Activated B cell treated with CpG ODN at 0.5 μM for 24 hours (primary cell): Measurements from ENCODE around the gene SOS1. TPM values are rescaled to one million over a fixed set of nuclear protein-coding genes. Genes with fewer than 3 reads are reported as not detected.

Experiments
- ATAC-seq: fragments of 200-7000 bp; cut with Tn5 transposase; one replicate; pipeline ENCODE4 v1.10.0; 2021; ENCODE audit warnings: low read depth, mild to moderate bottlenecking, moderate library complexity
- CTCF ChIA-PET: fragments of 350-600 bp; sonication (Branson Sonifier 250); formaldehyde crosslinking; loops from one replicate; lab custom pipeline; 2021; ENCODE audit warnings: antibody characterized with exemption; lab: Charles Lee
- POLR2A ChIA-PET: fragments of 350-600 bp; sonication (Branson Sonifier 250); formaldehyde crosslinking; loops from one replicate; lab custom pipeline; 2021; ENCODE audit warnings: antibody characterized with exemption; lab: Charles Lee
- DNase-seq: peaks from one replicate; pipeline ENCODE4 v3.0.0; 2022
- H3K27ac Mint-ChIP-seq: one replicate; pipeline ENCODE4 v1.8.0; 2020; ENCODE audit warnings: mixed read lengths
- H3K27me3 Mint-ChIP-seq: one replicate; pipeline ENCODE4 v1.8.0; 2021; ENCODE audit warnings: mixed read lengths
- H3K36me3 Mint-ChIP-seq: one replicate; pipeline ENCODE4 v1.8.0; 2021; ENCODE audit warnings: low read depth, mixed read lengths
- H3K4me1 Mint-ChIP-seq: one replicate; pipeline ENCODE4 v1.8.0; 2021; ENCODE audit warnings: mixed read lengths
- H3K4me3 Mint-ChIP-seq: one replicate; pipeline ENCODE4 v1.8.0; 2020; ENCODE audit warnings: mild to moderate bottlenecking, mixed read lengths
- H3K9me3 Mint-ChIP-seq: one replicate; pipeline ENCODE4 v1.8.0; 2020; ENCODE audit warnings: mixed read lengths
- intact Hi-C: fragments of 100-400 bp; cut with micrococcal nuclease; formaldehyde crosslinking; loops from one replicate; pipeline ENCODE4 v1.15.1; 2024
- total RNA-seq: library from RNA; stranded (reverse); gene quantifications from 2 replicates; pipeline ENCODE4 v1.2.3, GENCODE V29; 2022
- TF ChIP-seq, protein P1 (sequence below): fragments of 200-600 bp; IDR thresholded peaks from one replicate; pipeline ENCODE4 v1.8.0; 2022; ENCODE audit warnings: antibody characterized with exemption, mild to moderate bottlenecking

Gene SOS1
- total RNA-seq, 1 donor from 2014 or later, result 51.9 TPM

DNA sequence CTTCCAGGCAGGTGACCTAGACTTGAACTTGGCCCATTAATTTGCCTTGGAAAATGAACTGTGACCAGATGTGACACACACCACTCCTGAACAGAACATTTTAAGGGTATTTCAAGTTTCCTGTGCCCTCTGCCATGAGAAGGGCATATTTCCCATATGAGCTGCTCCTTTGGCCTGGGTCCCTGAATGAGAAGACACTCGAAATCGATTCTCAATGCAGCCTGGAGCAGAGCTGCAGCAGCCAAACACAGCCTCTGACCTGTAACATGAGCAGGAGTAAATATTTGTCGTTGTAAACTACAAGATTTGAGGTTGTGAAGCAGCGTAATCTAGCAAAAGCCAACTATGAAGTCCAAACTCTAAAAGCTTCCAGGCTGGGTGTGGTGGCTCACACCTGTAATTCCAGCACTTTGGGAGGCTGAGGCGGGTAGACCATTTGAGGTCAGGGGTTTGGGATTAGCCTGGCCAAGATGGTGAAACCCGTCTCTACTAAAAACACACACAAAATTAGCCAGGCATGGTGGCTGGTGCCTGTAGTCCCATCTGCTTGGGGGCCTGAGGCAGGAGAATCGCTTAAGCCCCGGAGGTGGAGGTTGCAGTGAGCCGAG, 30.1 kb upstream of the SOS1 start:
- TF ChIP-seq, protein P1, sequence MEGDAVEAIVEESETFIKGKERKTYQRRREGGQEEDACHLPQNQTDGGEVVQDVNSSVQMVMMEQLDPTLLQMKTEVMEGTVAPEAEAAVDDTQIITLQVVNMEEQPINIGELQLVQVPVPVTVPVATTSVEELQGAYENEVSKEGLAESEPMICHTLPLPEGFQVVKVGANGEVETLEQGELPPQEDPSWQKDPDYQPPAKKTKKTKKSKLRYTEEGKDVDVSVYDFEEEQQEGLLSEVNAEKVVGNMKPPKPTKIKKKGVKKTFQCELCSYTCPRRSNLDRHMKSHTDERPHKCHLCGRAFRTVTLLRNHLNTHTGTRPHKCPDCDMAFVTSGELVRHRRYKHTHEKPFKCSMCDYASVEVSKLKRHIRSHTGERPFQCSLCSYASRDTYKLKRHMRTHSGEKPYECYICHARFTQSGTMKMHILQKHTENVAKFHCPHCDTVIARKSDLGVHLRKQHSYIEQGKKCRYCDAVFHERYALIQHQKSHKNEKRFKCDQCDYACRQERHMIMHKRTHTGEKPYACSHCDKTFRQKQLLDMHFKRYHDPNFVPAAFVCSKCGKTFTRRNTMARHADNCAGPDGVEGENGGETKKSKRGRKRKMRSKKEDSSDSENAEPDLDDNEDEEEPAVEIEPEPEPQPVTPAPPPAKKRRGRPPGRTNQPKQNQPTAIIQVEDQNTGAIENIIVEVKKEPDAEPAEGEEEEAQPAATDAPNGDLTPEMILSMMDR, result no peak
- ChIA-PET CTCF (no interaction called here), POLR2A (no interaction called here)
- Mint-ChIP-seq H3K4me1 (peaks cover 3% of the 10 kb centered on the region), H3K36me3 (no peaks in the 10 kb centered on the region), H3K27me3 (no peaks in the 10 kb centered on the region), H3K9me3 (no peaks in the 10 kb centered on the region), H3K27ac (no peak overlapping the region), H3K4me3 (no peak overlapping the region)
- no peak for DNase-seq
- ATAC-seq, result no peak
- intact Hi-C loops, result no loop called here

DNA sequence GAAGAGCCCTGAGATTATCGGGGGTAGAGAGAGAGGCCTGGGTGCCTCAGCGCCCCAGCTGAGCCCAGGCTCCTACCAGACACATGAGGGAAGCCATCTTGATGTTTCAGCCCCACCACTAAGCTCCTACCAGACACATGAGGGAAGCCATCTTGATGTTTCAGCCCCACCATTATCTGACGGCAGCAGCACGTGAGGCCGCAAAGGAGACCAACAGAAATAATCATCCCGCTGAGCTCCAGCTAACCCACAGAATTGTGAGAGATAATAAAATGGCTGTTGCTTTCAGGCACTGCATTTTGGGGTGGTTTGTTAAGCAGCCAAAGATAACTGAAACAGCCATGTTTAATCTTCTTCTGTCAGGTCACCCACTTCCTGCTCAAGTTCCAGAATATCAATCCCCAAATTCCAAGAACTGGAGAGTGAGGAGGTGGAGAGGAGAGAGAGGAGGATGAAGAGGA, 29.3 kb upstream of the SOS1 start:
- intact Hi-C loops, result no loop called here
- DNase-seq (no peak), ATAC-seq (no peak)
- Mint-ChIP-seq H3K4me3 (no peak overlapping the region), H3K4me1 (peaks cover 3% of the 10 kb centered on the region), H3K36me3 (no peaks in the 10 kb centered on the region), H3K27ac (no peak overlapping the region), H3K9me3 (no peaks in the 10 kb centered on the region), H3K27me3 (no peaks in the 10 kb centered on the region)
- ChIA-PET POLR2A (no interaction called here), CTCF (no interaction called here)
- TF ChIP-seq, protein P1, result no peak

DNA sequence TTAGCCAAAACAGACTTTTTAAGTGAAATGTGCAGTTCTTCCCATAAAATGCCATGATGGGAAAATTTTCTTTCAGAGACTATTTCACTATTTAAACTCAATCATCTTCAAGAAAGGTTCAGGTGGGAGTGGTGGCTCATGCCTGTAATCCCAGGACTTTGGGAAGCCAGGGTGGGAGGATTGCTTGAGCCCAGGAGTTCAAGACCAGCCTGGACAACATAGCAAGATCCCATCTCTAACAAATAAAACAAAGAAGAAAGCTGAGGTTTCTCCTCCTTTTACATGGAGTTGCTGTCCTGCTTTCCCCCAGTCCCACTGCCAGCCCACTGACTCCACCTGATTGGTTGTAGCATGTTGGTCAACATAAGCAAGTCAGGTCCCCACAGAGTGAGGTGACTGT, 25.8 kb upstream of the SOS1 start:
- Mint-ChIP-seq H3K27me3 (no peaks in the 10 kb centered on the region), H3K4me3 (no peak overlapping the region), H3K36me3 (no peaks in the 10 kb centered on the region), H3K4me1 (peaks cover 28% of the 10 kb centered on the region), H3K9me3 (no peaks in the 10 kb centered on the region), H3K27ac (no peak overlapping the region)
- TF ChIP-seq, protein P1, result no peak
- ATAC-seq (no peak), DNase-seq (no peak)
- intact Hi-C loops, result no loop called here
- ChIA-PET CTCF (no interaction called here), POLR2A (no interaction called here)

DNA sequence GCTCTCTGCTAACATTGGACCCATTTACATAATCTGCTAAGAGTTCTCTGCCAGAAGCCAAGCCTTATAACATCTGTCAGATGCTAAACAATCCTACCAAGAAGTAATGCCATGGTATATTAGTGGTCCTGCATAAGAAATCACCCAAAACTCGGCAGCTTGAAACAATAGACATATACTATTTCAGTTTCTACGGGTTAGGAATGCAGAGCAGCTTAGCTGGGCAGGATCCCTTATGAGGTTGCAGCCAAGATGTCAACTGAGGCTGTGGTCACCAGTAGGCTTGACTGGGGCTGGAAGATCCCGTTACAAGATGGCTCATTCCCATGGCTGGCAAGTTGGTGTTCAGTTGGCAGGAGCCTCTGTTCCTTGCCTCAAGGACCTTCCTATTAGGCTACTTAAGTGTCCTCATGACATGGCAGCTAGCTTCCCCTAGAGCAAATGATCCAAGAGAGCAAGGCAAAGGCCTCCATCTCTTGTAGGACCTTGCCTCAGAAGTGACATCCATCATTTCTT, 25.1 kb upstream of the SOS1 start:
- Mint-ChIP-seq H3K27ac (no peak overlapping the region), H3K4me3 (no peak overlapping the region), H3K36me3 (no peaks in the 10 kb centered on the region), H3K9me3 (no peaks in the 10 kb centered on the region), H3K27me3 (no peaks in the 10 kb centered on the region), H3K4me1 (peaks cover 34% of the 10 kb centered on the region)
- intact Hi-C loops, result no loop called here
- CTCF ChIA-PET, result no interaction called here
- DNase-seq (no peak), ATAC-seq (no peak)
- TF ChIP-seq, protein P1, result no peak
- POLR2A ChIA-PET, result no interaction called here

DNA sequence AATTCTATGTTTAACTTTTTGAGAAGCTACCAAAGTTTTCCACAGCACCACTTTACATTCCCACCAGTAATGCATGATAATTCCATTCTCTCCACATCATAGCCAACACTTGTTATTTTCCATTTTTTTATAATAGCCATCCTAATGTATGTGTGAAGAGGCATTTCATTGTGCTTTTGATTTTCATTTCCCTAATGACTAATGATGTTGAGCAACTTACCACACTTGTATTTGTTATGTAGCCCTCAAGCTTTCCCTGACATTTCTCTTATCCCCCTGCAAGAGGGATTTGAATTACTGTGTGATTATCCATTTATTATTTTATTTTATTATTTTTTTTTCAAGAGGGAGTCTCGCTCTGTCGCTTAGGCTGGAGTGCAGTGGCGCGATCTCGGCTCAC, 23.6 kb upstream of the SOS1 start:
- POLR2A ChIA-PET, result interaction anchor here (6.0 to 6.6 kb wide), 3 partner anchors 17 to 24 kb away, joined by 46 to 52 read pairs (median 52); partner anchors contain the start of gene SOS1
- CTCF ChIA-PET, result interaction anchor here (0.6 to 1.1 kb wide), 2 partner anchors 18 to 84 kb away, joined by 3 to 5 read pairs; no protein-coding TSS in a partner anchor
- no peak overlapping the region for H3K27ac Mint-ChIP-seq
- no peak for DNase-seq
- no peak for ATAC-seq
- TF ChIP-seq, protein P1, result no peak
- H3K27me3 Mint-ChIP-seq, result no peaks in the 10 kb centered on the region
- no peaks in the 10 kb centered on the region for H3K9me3 Mint-ChIP-seq
- H3K36me3 Mint-ChIP-seq, result no peaks in the 10 kb centered on the region
- peaks cover 47% of the 10 kb centered on the region for H3K4me1 Mint-ChIP-seq
- intact Hi-C loops, result no loop called here
- H3K4me3 Mint-ChIP-seq, result no peak overlapping the region
